NB4 (cell line): ENCODE results near the gene CCDC28B.

Source experiments
- DNase-seq: peaks from one replicate; pipeline ENCODE4 v3.0.0; 2010; ENCODE audit warnings: low read depth
- H3K4me3 ChIP-seq: one replicate; pipeline ENCODE4 v1.5.1; 2011; ENCODE audit warnings: mild to moderate bottlenecking, low read depth, low read length, moderate library complexity
- MAX ChIP-seq: IDR thresholded peaks from 2 replicates; pipeline ENCODE4 v1.6.1; 2011; ENCODE audit warnings: low read depth, low read length
- MYC ChIP-seq: IDR thresholded peaks from 2 replicates; pipeline ENCODE4 v1.6.1; 2011; ENCODE audit warnings: low read depth, low read length
- POLR2A ChIP-seq: IDR thresholded peaks from 2 replicates; pipeline ENCODE4 v1.6.1; 2011; ENCODE audit warnings: mild to moderate bottlenecking; ENCODE audit not compliant: insufficient read length; ENCODE audit errors: extremely low read depth
- TF ChIP-seq, protein P1 (sequence below): IDR thresholded peaks from one replicate; pipeline ENCODE4 v1.5.1; 2012; ENCODE audit warnings: low read depth, low read length

The CCDC28B gene

GRCh38 chr1:32186491-32186890 lies 13.9 kb upstream of the CCDC28B start:
- no peak overlapping the region for H3K4me3 ChIP-seq
- DNase-seq, result no peak
- TF ChIP-seq, protein P1, sequence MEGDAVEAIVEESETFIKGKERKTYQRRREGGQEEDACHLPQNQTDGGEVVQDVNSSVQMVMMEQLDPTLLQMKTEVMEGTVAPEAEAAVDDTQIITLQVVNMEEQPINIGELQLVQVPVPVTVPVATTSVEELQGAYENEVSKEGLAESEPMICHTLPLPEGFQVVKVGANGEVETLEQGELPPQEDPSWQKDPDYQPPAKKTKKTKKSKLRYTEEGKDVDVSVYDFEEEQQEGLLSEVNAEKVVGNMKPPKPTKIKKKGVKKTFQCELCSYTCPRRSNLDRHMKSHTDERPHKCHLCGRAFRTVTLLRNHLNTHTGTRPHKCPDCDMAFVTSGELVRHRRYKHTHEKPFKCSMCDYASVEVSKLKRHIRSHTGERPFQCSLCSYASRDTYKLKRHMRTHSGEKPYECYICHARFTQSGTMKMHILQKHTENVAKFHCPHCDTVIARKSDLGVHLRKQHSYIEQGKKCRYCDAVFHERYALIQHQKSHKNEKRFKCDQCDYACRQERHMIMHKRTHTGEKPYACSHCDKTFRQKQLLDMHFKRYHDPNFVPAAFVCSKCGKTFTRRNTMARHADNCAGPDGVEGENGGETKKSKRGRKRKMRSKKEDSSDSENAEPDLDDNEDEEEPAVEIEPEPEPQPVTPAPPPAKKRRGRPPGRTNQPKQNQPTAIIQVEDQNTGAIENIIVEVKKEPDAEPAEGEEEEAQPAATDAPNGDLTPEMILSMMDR, result no peak
- no peak for TF ChIP-seq POLR2A
- no peak for TF ChIP-seq MAX
- no peak for TF ChIP-seq MYC

GRCh38 chr1:32187850-32188249 lies 12.5 kb upstream of the CCDC28B start:
- TF ChIP-seq, protein P1, result no peak
- TF ChIP-seq MYC (no peak), POLR2A (no peak), MAX (no peak)
- H3K4me3 ChIP-seq, result no peak overlapping the region
- no peak for DNase-seq

DNA sequence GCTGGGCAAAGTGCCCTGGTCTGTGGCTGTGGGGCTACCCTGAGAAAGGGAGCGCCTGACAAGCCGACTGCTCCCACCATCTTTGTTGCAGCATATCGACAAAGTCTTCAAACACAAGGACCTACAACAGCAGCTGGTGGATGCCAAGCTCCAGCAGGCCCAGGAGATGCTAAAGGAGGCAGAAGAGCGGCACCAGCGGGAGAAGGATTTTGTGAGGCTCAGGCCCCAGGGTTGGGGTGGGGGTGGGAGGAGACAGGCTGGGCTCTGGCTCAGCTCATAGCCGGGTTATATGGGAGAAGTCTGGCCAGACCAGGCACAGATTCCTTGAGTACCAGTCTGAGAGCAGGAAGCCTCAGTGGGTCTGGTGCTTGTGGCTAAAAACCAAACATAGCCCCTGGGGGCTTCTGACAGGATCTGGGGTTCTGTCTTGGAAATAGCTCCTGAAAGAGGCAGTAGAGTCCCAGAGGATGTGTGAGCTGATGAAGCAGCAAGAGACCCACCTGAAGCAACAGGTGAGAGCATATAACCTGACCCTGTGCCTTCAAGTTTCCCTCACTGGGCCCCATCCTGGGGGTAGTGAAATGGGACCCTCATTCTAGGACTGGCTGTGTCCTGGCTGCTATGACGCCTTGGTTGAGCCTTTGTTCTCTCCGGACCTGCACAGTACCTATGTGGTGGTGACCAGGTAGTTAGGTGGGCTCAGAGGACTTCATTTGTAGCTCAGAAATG lies 8.0 kb upstream of the CCDC28B start:
- TF ChIP-seq, protein P1, result no peak
- no peak for TF ChIP-seq MAX
- TF ChIP-seq MYC, result no peak
- no peak for TF ChIP-seq POLR2A
- no peak overlapping the region for H3K4me3 ChIP-seq
- no peak for DNase-seq

GRCh38 chr1:32194984-32195383 lies 5.4 kb upstream of the CCDC28B start:
- no peak for DNase-seq
- no peak overlapping the region for H3K4me3 ChIP-seq
- TF ChIP-seq POLR2A (no peak), MAX (no peak), MYC (no peak)
- TF ChIP-seq, protein P1, result no peak

- TF ChIP-seq POLR2A (no peak), MYC (no peak), MAX (no peak)
- TF ChIP-seq, protein P1, result no peak
- no peak for DNase-seq
- no peak overlapping the region for H3K4me3 ChIP-seq
These were observed 4.9 kb upstream of the CCDC28B start for GRCh38 chr1:32195531-32195930.
